Retinal pigment epithelial cell (primary cell): ENCODE measurements around the gene CSF2RB.

ENCODE experiments used
- DNase-seq: peaks from one replicate; pipeline ENCODE4 v3.0.0-alpha.2; 2010; ENCODE audit warnings: low read depth
- H3K4me3 ChIP-seq: 2 replicates; pipeline ENCODE4 v1.5.1; 2011; ENCODE audit warnings: mild to moderate bottlenecking, low read length, control low read depth, moderate library complexity
- TF ChIP-seq, protein P1 (sequence below): conservative IDR thresholded peaks from 2 replicates; pipeline ENCODE4 v1.5.1; 2011; ENCODE audit warnings: low read depth, low read length, control low read depth, inconsistent platforms

Gene CSF2RB

DNA sequence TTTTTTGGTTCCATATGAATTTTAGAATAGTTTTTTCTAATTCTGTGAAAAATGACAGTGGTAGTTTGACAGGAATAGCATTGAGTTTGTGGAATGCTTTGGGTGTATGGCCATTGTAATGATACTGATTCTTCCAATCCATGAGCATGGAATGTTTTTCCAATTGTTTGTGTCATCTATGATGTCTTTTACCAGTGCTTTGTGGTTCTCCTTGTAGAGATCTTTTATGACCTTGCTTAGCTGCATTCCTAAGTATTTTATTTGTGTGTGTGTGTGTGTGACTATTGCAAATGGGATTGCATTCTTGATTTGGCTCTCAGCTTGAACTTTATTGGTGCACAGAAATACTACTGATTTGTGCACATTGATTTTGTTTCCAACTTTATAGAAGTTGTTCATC lies 3.0 kb upstream of the CSF2RB start:
- TF ChIP-seq, protein P1, sequence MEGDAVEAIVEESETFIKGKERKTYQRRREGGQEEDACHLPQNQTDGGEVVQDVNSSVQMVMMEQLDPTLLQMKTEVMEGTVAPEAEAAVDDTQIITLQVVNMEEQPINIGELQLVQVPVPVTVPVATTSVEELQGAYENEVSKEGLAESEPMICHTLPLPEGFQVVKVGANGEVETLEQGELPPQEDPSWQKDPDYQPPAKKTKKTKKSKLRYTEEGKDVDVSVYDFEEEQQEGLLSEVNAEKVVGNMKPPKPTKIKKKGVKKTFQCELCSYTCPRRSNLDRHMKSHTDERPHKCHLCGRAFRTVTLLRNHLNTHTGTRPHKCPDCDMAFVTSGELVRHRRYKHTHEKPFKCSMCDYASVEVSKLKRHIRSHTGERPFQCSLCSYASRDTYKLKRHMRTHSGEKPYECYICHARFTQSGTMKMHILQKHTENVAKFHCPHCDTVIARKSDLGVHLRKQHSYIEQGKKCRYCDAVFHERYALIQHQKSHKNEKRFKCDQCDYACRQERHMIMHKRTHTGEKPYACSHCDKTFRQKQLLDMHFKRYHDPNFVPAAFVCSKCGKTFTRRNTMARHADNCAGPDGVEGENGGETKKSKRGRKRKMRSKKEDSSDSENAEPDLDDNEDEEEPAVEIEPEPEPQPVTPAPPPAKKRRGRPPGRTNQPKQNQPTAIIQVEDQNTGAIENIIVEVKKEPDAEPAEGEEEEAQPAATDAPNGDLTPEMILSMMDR, result no peak
- DNase-seq, result no peak
- no peak overlapping the region for H3K4me3 ChIP-seq

DNA sequence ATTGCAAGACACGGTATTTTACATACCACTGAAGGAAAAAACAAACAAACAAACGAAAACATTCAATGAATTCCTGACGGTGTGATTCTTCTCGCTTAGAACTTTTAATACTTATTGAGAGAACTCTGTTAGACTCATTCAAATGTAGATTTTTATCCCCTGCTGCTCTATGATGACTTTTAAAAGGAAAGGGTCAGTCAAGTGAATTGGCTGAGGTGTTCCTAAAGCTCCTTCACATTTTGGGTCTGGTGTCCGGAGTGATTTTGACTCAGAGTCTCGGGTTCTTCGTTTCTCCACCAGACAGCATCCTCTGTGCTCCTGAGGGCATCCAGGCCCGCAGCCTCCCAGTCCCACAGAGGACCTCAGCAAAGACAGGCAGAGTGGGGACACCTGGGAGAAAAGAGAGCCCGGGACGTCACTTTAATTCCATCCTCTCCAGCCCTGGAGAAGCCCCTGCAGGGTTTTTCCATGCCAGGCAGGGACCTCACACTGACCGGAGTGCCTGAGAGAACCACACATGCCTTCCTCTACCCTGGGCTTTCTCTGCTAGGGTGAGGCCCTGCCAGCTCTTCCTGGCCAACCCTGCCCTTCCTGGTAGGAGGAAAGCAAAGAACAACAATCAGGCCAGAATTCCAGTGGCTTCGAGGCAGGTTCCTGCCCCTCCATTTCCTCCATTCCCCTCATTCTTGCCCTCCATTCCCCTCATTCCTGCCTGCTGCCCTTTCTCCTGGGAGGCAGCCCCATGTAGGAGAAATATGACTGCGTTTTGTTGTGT lies 1.4 kb upstream of the CSF2RB start:
- no peak overlapping the region for H3K4me3 ChIP-seq
- no peak for DNase-seq
- TF ChIP-seq, protein P1, result no peak

DNA sequence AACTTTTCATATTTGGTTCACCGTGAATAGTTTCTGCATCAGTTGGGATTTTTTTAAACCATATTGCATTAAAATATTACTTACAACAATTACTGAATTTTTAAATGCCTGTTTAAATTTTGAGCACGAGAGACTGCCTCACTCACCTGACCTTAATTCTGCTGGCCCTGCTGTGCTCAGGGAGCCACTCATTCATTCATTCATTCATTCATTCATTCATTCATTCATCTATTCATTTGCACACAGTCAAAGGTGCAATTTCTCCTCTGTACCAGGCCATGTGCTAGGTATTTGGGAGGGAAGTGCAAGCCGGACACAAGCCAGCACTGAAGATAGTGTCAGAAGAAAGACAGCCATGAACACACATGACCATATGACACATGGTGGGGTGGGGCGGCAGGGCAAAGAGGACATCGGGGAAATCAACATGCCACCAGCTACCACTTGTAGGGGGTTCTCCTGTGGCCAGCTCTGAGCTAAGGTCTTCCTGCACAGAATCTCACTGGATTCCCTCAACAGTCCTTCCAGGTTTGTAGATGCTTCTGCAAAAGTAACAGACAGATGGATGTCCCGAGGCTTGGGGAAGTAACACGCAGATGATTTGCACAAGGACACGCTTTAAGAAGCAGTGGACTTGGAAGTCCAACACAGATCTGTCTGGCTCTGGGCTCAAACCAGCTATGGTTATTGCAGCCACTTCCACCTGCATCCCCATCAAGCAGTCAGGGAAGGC lies 568 bp upstream of the CSF2RB start:
- TF ChIP-seq, protein P1, result no peak
- DNase-seq, result no peak
- H3K4me3 ChIP-seq, result no peak overlapping the region

DNA sequence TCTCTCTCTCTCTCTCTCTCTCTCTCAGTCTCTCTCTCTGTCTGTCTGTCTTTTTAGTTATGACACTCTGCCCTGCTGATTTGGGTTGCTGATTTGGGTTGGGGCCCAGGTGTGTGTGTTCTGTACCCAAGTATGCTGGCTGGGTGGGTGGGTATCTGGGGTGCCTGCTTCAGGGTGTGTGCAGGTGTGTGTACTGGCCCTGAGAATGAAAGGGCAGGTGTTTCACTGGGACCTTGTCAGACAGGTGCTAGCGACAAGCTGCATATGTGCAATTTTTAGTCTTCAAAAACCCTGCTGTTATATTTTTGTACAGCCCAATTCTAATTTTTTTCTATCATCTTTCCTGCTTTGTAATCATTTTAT lies 943 bp downstream of the CSF2RB start:
- no peak for DNase-seq
- TF ChIP-seq, protein P1, result no peak
- H3K4me3 ChIP-seq, result no peak overlapping the region

DNA sequence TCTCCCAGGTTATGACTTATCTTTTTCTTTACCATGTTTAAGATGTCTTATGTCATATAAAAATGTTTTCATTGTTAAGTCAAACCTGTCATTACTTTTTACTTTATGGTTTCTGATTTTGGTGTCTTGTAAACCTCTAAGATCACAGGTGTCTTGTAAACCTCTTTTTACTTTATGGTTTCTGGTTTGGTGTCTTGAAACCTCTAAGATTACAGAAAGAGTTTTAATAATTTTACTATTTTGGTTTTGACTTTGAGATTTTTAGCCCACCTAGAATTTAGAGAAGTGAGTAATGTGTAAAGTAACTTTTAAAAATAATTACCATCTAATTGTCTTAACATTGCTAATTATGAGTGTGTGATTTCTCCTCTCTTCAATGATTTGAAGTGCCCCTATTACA lies 2.6 kb downstream of the CSF2RB start:
- no peak overlapping the region for H3K4me3 ChIP-seq
- TF ChIP-seq, protein P1, result no peak
- no peak for DNase-seq

DNA sequence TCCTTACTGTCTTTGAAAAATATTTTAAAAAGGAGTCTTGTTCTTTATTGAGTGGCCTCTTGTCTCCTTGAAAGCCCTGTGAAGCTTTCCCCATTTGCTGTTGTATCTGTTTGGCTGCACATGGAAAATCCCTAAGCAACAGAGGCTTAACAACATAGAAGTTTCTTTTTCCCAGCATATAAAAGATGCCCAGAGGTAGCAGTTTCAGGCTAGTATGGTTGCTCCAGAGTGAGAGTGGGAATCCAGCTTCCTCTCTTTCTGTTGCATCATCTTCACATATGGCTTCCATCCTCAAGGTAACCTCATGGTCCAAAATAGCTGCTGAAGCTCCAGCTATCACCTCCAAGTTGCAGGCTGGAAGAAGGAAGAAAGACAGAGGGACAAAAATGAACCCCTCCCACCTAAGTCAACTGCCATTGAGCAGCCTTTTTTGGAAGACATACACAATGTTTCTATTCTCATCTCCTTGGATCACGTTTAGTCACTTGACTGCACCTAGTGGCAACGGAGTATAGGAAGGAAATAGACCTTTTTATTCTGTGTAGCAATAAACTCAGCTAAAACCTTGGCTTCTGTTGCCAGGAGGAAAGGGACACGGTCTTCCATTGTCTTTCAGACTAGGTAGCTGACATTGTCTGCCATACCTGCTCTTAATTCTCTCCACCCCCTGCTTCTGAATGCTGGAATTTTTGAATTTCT lies 5.3 kb downstream of the CSF2RB start:
- DNase-seq, result no peak
- TF ChIP-seq, protein P1, result no peak
- H3K4me3 ChIP-seq, result no peak overlapping the region
